ENCODE data around the gene TLE1. TPM values are rescaled to one million over a fixed set of nuclear protein-coding genes. Genes with fewer than 3 reads are reported as not detected.

TLE1 gene
- total RNA-seq, 1 donor from 2014 or later, result 36.6 TPM

DNA sequence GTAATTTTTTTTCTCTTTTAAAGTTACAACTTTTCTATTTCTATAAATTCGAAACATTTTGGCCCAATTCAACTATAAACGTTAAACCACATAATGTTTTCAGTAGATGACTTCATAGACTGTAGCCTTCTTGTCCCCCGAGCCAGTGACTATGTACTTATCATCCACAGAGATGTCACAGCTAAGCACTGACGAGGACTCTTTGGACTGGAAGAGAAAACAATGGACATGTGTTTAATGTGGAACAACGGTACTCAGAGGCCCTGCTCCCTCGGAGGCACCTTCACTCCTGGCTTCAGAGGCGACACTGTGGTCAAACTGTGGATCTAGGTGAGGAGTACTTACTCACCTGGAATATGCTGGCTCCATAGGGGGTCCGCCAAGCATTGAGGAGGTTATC is 105.2 kb downstream of the TLE1 start:
- ATAC-seq, result no peak
- DNase-seq (ENCODE audit: low spot score), result no peak

GRCh38 chr9:81581986-81582385 is 107.4 kb downstream of the TLE1 start:
- no peak for ATAC-seq
- DNase-seq (ENCODE audit: low spot score), result no peak

GRCh38 chr9:81579381-81579780 is 110.0 kb downstream of the TLE1 start:
- ATAC-seq, result no peak

DNA sequence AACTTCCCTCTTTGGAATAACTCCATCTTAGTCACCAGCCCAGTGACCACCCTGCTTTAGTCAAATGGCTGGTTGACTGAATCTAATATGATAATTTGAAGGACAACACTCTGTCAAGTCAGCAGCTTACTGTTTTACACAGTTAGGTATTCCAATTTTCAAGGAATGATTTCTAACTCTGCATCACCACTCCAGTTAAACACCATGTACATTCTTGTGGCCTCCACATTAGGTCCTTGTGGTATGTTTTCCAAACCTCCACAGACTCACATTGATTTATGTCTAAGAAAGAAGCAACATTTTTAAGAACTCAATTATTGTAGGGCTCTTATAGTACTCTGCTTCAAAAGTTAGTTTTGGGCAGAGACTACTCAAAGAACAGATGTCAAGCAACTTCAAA is 110.7 kb downstream of the TLE1 start:
- no peak for ATAC-seq

More at GRCh38 chr9:81579381-81579780, 110.0 kb downstream of the TLE1 start:
- no peak for DNase-seq (ENCODE audit: low spot score)

DNA sequence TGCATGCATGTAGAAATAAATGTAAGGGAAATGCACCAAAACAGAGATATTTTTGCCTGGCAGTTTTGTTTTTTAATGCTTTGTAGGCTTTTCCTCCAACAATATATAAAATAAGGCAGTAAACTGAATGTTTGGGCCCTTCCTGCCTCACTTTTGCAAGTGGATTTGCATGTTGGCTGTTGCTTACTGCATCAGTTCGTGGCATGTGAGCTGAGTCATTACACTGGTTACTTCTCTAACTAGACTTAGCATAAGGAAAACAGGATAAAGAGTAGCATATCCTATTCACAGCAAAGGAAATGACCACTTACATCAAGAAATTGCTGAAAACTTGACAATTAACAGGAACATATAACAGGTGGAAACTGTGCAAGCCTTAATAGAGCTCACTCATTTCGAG is 113.4 kb downstream of the TLE1 start:
- ATAC-seq (no peak), DNase-seq (ENCODE audit: low spot score) (no peak)

More for the DNA sequence above, 110.7 kb downstream of the TLE1 start:
- DNase-seq (ENCODE audit: low spot score), result no peak

GRCh38 chr9:81574405-81574804 is 114.9 kb downstream of the TLE1 start:
- ATAC-seq, result no peak
- DNase-seq (ENCODE audit: low spot score), result no peak

- DNase-seq (ENCODE audit: low spot score) (no peak), ATAC-seq (no peak)
Observed at GRCh38 chr9:81573415-81574321, 115.7 kb downstream of the TLE1 start.

GRCh38 chr9:81570083-81570482 is 119.3 kb downstream of the TLE1 start:
- ATAC-seq, result no peak
- no peak for DNase-seq (ENCODE audit: low spot score)

DNA sequence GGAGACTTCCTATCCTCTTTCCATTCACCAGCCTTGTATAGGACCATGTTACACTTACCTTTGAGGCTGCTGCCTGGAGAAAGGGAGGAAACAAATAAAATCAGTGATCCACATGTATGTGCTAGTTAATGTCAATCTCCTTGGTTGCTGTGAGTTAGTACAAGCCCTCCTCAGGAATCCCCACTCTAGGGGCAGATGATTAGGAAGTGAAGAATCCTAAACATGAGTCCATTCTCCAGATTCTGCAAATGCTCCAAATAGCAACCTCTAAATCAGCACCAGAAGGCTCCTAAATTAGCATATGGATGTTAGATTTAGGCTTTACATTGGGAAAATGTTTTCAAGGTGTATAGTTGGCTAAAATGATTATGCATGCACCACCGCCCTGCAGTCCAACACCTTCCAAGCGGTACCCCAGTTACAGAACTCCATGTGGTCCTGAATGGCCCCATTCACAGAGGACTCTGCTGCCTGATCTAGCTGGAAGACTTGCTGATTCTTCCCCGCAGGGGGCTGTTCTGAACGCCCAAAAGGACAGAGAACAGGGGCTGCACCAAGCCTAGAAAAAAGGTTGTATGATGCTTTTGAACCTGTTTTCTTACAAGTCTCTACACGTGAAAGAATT is 123.2 kb downstream of the TLE1 start:
- DNase-seq (ENCODE audit: low spot score), result no peak
- no peak for ATAC-seq

DNA sequence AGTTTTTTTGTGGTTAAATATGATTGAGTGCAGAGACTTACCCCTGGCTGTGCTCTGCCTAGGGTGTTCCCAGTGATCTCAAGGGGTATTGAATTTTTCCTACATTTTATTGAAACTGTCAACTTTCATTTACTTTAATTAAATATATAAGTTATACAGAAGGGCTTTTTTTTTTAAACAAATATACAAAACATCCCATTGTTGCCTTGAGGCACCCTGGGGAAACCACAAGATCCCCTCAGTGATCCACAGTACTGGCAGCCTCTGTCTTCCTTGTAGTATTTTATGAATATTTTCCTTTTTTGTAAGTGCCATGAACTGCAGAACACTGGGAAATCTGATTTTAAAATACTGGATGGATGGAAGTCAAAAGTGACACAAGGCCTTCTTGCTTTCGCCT is 123.7 kb downstream of the TLE1 start:
- DNase-seq (ENCODE audit: low spot score), result no peak
- no peak for ATAC-seq

DNA sequence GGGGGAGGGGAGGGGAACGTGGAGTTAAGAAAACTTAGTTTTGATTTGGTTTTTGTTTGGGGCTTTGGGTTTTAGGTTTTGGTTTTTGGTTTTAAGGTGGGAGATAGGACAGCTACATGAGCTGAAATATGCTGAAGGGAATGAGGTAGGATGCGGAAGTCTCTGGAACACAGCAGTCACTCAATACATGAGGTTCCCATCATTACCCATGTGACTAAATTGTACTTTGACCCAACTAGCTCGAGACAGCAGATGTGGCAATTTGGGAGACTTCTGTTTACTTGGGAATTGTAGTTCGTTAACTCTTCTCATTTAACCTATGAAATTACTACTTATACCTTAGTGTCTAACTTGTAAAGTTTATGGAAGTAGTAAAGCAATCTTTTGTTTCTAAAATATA is 124.2 kb downstream of the TLE1 start:
- ATAC-seq (peak; percentile 74), DNase-seq (ENCODE audit: low spot score) (peak; percentile 68)

- no peak for DNase-seq (ENCODE audit: low spot score)
- no peak for ATAC-seq
Observed at GRCh38 chr9:81564632-81565031, 124.7 kb downstream of the TLE1 start.

DNA sequence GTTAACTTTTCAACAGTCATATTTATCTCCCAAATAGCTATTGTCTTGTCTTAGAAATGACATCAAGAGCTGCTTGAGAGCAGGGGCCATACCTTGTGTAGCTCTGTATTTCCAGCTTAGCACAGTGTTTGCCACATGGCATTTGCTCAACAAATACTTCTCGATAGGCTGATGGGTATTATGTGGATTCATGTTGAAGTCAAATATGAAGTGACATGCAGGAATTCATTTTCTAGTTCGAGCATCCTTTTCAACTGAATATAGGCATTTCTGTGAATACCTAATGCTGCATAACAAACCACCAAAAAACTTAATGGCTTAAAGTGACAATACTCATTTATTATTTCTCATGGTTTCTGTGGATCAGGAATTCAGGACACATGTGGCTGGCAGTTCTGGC is 125.6 kb downstream of the TLE1 start:
- DNase-seq (ENCODE audit: low spot score), result no peak
- no peak for ATAC-seq

GRCh38 chr9:81563020-81563407 is 126.3 kb downstream of the TLE1 start:
- no peak for DNase-seq (ENCODE audit: low spot score)
- peak; percentile 66 for ATAC-seq

GRCh38 chr9:81562231-81563019 is 126.9 kb downstream of the TLE1 start:
- peak; percentile 76 for ATAC-seq
- peak; percentile 98 for DNase-seq (ENCODE audit: low spot score)

DNA sequence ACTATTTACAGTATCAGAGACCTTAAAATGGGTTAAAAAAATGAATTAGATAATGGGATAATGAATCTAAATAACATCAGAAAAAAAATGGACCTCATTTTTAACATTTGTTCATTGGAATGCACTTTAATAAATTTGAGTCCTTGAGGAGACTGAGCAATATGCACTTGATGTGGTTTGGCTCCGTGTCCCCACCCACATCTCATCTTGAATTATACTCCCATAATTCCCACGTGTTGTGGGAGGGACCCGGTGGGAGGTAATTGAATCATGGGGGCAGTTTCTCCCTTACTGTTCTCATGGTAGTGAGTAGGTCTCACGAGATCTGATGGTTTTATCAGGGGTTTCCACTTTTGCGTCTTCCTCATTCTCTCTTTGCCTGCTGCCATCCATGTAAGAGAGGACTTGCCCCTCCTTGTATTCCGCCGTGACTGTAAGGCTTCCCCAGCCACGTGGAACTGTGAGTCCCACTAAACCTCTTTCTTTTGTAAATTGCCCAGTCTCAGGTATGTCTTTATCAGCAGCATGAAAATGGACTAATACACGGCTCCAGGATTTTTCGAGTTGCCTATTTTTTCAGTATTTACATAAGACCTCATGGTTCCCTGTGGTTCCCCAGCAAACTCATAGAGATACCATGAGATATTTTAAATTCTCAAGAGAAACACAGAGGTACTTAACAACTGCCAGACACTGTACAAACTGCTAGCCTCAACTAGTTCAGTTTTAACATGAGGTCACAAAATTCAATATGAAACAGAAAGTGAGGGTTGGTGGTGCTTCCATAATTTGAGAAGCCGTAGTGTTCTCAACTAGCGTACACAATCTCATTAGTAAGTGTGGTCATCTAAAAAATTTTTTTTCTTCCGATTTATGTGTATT is 128.3 kb downstream of the TLE1 start:
- ATAC-seq, result no peak

DNA sequence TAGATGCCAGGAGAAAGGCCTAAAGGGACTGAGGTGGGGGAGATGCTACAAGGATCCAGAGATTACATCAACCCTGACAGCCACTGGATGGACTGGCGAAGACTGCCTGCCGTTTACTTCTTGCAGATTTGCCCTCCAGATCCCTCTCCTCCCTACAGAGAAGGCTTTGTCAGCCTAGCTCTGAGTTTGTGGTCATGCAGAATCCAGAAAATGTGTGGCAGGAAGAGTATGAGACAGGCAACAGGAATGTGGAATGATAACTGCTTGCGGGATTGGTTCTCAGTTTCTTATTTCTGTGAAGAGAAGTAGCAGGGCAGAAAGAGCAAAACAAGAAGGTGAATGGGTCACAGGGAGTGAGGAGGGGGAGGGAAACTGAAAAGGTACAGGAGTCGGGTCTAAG is 129.6 kb downstream of the TLE1 start:
- ATAC-seq, result no peak
- no peak for DNase-seq (ENCODE audit: low spot score)

More for the DNA sequence above, 128.3 kb downstream of the TLE1 start:
- DNase-seq (ENCODE audit: low spot score), result no peak

DNA sequence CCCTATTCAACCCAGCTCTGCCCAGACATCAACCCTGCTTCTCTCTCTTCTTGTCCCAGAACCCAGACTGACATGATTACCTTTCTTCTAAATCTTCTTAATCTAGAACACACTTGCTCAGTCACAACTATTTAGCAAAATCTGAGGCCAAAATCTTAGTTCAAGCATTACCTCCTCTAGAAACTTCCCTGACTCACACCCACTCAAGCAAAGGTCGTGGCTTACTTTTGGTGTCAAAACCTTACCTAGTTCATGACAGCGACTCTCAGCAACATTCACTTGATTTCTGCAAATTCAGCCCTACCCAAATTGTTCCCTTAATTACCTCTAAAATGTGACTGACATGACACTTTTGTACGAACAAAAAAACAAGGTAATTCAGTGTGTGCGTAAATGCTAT is 130.2 kb downstream of the TLE1 start:
- DNase-seq (ENCODE audit: low spot score) (no peak), ATAC-seq (no peak)

- DNase-seq (ENCODE audit: low spot score) (no peak), ATAC-seq (peak; percentile 6)
Observed at GRCh38 chr9:81558091-81558830, 131.1 kb downstream of the TLE1 start.

All from left lobe of liver (tissue), 2 donors.